ENCODE results near the gene UGT1A10. TPM values are rescaled to one million over a fixed set of nuclear protein-coding genes. Genes with fewer than 3 reads are reported as not detected.
A peak's percentile ranks its signal among the peaks of the same experiment; 100 is the strongest.
"Not testable (repeated sequence)": the region's sequence is repeated elsewhere in the genome, so short reads cannot be mapped to it uniquely, and the experiment has no call there.

UGT1A10 gene
- polyA plus RNA-seq, 1 donor: not detected

- no peak for DNase-seq
These were observed 62.5 kb downstream of the UGT1A10 start for GRCh38 chr2:233698740-233699139.

- no peak for DNase-seq
These were observed 63.3 kb downstream of the UGT1A10 start for GRCh38 chr2:233699424-233700027.

- DNase-seq: no peak
These were observed 63.9 kb downstream of the UGT1A10 start for GRCh38 chr2:233700028-233700635.

- not testable (repeated sequence) for DNase-seq
These were observed 64.6 kb downstream of the UGT1A10 start for GRCh38 chr2:233700842-233701241.

- no peak for DNase-seq
These were observed 66.0 kb downstream of the UGT1A10 start for GRCh38 chr2:233702238-233702637.

DNA sequence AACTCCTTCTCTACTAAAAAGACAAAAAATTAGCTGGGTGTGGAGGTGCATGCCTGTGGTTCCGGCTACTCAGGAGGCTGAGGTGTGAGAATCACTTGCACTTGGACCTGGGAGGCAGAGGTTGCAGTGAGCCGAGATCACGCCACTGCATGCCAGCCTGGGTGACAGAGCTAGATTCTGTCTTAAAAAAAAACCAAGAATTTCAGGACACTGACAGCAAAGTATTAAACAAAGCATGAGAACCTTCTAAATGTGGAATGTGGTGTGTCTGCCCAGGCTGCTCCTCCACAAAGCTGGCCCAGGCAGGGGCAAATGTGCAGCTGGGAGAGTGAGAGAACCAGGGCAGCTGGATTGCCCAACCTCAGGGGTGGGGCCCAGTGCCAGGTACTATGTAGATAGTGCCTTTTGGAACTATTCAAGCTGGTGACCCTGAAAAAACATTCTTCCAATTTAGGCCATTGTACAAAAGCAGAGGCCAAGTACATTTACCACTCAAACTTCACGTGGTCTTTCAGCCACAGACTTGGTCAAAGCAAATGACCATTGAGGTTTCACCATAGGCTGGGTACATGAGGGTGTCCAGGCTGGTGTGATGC, 69.8 kb downstream of the UGT1A10 start:
- DNase-seq: no peak

- DNase-seq: no peak
These were observed 70.5 kb downstream of the UGT1A10 start for GRCh38 chr2:233706720-233707119.

DNA sequence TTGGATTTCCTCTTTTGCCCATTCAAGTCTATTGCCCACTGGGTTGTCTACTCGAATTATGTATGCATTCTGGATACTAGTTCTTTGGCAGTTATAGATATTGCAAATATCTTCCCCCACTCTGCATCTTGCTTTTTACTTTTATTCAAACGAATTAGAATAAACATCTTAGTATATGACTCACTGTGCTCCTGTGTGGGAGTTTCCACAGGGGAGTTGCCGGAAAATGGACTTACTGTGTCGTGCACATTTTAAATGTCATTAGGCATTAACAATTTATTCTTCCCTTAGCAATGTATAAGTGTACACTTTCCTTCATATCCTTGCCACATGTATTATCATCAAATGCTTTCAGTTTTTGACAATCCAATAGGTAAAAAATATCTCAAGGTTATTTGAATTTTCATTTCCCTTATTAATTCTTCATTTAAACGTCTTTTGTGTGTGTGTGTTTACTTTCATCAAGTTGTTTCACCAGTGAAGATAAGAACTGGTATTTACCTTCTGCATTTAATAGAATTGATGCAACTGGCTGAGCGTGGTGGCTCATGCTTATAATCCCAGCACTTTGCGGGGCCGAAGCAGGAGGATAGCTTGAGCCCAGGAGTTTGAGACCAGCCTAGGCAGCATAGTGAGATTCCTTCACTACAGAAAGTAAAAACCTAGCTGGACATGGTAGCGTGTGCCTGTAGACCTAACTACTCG, 71.8 kb downstream of the UGT1A10 start:
- DNase-seq: no peak

GRCh38 chr2:233708942-233709341, 72.7 kb downstream of the UGT1A10 start:
- no peak for DNase-seq

DNA sequence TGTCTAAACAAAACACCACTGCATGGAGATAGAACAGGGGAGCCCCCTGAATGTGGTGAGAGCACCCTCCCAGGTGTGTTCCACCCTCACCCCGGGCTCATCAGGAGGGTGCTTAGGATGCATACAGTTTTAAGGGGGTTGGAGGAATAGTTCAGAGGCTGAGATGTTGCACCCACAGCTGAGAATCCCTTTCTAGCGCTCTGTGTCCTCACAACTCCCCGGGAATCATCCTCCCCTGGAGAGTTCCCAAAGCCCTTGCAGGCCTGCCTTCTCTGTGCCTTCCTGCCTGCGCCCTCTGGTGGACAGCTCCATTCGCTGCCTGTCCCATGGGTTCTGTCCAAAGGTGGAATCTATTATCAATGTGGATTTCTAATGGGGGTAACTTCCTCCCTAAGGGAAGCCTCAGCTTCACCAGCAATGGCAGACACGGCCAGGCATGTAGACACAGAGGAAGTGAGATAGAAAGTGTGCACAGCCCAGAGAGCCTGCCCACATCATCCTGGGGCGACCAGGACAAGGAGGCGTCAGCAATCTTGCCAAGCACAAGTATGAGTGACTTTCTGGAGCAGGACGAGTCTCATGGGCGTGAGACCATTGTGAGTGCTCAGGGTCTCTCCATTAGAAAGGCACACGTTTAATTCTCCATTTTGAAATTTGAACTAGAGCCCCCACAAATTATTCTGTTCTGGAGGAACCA, 75.2 kb downstream of the UGT1A10 start:
- DNase-seq: peak; percentile 29

GRCh38 chr2:233712611-233713261, 76.5 kb downstream of the UGT1A10 start, which contains the start of gene UGT1A5:
Gene UGT1A5 (plus strand): TSS chr2:233712907. CDS start chr2:233712992, 85 bp downstream.
- no peak for DNase-seq

- no peak for DNase-seq
These were observed 77.0 kb downstream of the UGT1A10 start for GRCh38 chr2:233713262-233713615.

GRCh38 chr2:233714121-233714520, 77.9 kb downstream of the UGT1A10 start:
- DNase-seq: no peak

DNA sequence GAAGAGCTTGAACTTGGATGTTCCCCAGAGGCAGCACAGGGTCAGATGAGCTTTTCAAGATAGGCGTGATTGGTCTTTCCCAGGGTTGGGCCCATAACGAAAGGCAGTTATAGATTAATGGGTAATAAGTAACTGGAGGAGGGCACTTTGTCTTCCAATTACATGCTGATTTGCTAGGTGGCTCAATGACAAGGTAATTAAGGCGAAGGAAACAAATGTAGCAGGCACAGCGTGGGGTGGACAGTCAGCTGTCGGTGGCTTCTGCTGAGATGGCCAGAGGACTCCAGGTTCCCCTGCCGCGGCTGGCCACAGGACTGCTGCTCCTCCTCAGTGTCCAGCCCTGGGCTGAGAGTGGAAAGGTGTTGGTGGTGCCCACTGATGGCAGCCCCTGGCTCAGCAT, 82.3 kb downstream of the UGT1A10 start, which contains the start of gene UGT1A4:
Gene UGT1A4 (plus strand): TSS at position 185 of the 400 bp plus-strand sequence. CDS start 85 bp downstream, at position 270.
- DNase-seq: no peak

GRCh38 chr2:233728723-233729301, 92.6 kb downstream of the UGT1A10 start, which contains the start of gene UGT1A3:
Gene UGT1A3 (plus strand): TSS chr2:233729042. CDS start chr2:233729127, 85 bp downstream.
- no peak for DNase-seq

DNA sequence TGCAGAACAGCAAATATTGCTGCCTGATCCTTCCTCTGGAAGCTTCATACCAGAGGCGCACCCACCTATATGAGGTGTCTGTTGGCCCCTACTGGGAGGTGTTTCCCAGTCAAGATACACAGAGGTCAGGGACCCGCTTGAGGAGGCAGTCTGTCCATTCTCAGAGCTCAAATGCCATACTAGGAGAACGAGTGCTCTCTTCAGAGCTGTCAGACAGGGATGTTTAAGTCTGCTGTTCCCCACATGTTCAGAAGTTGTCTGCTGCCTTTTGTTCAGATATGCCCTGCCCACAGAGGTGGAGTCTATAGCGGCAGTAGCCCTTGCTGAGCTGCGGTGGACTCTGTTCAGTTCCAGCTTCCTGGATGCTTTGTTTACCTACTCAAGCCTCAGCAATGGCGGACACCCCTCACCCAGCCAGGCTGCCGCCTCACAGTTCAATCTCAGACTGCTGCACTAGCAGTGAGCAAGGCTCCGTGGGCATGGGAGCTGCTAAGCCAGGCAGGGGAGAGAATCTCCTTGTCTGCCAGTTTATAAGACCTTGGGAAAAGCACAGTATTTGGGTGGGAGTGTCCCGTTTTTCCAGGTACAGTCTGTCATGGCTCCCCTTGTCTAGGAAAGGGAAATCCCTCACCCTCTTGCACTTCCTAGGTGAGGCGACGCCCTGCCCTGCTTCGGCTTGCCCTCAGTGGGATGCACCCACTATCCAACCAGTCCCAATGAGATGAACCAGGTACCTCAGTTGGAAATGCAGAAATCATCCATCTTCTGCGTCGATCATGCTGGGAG, 100.8 kb downstream of the UGT1A10 start:
- not testable (repeated sequence) for DNase-seq

- DNase-seq: no peak
These were observed 104.6 kb downstream of the UGT1A10 start for GRCh38 chr2:233740870-233741269.

DNA sequence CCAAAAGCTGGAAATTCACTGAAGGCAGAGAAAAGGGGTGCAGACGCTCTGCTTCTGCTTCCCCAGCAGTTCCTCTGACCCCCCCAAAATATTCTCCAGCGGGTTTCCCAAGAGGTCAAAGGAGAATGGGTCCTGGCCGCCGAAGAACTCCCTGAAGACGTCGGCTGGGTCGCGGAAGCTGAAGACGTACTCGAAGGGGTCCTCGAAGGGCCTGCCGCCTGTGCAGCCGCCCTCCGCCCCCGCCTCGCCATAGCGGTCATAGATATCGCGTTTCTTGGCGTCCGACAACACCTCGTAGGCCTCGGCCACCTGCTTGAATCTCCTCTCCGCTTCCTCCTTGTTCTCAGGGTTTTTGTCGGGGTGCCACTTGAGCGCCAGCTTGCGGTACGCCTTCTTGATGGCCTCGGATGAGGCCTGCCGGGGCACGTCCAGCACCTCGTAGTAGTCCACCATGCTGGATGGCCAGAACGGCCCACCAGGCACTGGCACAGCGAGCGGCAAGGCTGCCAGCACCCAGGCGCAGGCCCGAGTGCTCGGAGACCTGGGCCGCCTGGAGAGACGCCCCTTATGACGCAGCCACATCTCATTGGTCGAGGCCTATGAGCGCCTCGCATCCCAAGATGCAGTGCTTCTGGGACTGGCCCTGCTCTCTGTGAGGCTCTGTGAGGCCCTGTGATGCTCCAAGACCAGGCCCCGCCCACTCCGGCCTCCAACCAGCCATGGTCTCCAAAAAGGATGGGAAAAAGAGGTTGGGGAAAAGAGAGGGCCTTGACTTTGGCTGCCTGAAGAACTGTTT, 107.4 kb downstream of the UGT1A10 start:
- no peak for DNase-seq

DNA sequence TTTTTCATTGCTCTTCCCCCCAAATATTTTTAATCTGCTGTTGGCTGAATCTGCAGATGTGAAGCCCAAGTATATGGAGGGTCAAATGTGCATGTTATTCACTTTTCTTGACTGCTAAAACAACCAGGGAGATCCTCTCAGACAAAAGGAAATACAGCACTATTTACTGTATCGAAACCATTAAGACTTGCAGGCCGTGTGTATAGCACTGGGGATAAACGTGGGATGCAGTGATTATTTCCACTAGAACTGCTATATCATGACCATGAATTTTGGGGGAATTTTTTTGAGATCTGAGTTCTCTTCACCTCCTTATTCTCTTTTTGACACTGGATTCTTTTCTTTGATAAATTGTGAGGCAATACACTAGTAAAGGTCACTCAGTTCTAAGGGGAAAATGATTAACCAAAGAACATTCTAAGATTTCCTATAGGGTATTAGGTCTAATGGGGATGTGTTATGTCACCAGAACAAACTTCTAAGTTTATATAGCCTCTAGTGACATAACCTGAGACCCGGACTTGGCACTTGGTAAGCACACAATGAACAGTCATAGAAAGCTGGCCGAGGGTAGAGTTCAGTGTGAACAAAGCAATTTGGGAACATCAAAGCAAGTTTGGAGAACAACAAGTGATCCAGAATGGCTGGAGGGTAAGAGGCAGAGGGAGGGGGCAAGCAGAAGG, 109.0 kb downstream of the UGT1A10 start:
- DNase-seq: no peak

Data from hindlimb muscle (tissue), 1 donor.